ENCODE data around the gene ARL6IP4.

The ARL6IP4 gene

GRCh38 chr12:122977153-122977552 is 3.3 kb upstream of the ARL6IP4 start:
- ChIA-PET CTCF (no interaction called here), POLR2A (no interaction called here)
- DNase-seq (ENCODE audit: extremely low spot score), result no peak
- TF ChIP-seq PKNOX1 (IDR thresholded peaks at IDR 0.05) (no peak), CTBP1 (IDR thresholded peaks at IDR 0.05; ENCODE audit: borderline replicate concordance) (no peak), LEF1 (IDR thresholded peaks at IDR 0.05; ENCODE audit: borderline replicate concordance) (no peak), SUZ12 (IDR thresholded peaks at IDR 0.05) (no peak)

DNA sequence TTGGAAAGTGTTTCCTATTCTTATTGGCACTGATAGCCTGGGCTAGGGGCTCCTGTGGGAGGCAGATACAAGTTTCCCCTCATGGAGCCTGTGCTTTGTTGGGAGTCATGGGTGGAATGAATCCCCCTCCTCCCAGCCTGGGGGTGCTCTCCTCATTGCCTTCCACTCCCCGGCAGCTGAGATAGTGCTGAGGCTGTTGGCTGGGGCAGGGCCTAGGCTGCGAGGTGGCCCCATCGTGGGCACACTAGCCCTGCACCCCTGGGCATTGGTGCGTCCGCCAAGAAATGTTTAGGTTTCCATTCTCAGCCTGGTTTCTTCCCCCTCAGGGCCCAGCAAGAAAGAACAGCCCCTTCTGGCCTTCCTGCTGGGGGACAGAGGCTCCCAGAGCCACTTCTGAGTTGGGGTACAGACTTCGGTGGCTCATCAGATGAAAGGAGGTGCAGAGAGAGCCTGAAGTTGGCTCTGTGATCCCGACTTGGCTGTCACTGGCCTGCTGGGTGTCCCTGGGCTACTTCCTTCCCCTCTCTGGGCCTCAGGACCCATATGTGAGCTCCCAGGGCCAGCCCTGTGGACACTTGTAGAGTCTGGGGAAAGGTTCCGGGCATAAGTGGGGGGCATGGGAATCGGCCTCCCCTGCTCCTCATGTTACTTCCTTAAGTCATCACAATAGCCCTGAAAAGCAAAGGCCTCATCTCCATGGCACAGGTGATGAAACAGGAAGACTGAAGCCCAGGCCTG is 2.7 kb upstream of the ARL6IP4 start:
- DNase-seq (ENCODE audit: extremely low spot score), result no peak
- ChIA-PET POLR2A (interaction anchor here (1.3 kb wide), 1 partner anchor 255 kb away, joined by 5 read pairs; the partner anchor contains the start of genes MPHOSPH9 and MTRFR), CTCF (no interaction called here)
- no peak for TF ChIP-seq PKNOX1 (IDR thresholded peaks at IDR 0.05)
- no peak for TF ChIP-seq ZNF384 (IDR thresholded peaks at IDR 0.05)
- TF ChIP-seq FOXA1 (IDR thresholded peaks at IDR 0.05), result no peak
- TF ChIP-seq LEF1 (IDR thresholded peaks at IDR 0.05; ENCODE audit: borderline replicate concordance), result no peak
- no peak for TF ChIP-seq FOXK2 (IDR thresholded peaks at IDR 0.05)
- no peak for TF ChIP-seq L3MBTL2 (conservative IDR thresholded peaks at IDR 0.05)
- no peak for TF ChIP-seq NFRKB (IDR thresholded peaks at IDR 0.05)
- no peak for TF ChIP-seq BHLHE40 (IDR thresholded peaks at IDR 0.05; ENCODE audit: borderline replicate concordance)
- TF ChIP-seq TARDBP (IDR thresholded peaks at IDR 0.05), result no peak
- no peak for TF ChIP-seq SP1 (IDR thresholded peaks at IDR 0.05)
- no peak for TF ChIP-seq ARNT (IDR thresholded peaks at IDR 0.05)
- TF ChIP-seq CTBP1 (IDR thresholded peaks at IDR 0.05; ENCODE audit: borderline replicate concordance), result no peak
- TF ChIP-seq ELF4 (IDR thresholded peaks at IDR 0.05), result no peak
- TF ChIP-seq HDGF (IDR thresholded peaks at IDR 0.05; ENCODE audit: borderline replicate concordance), result no peak
- TF ChIP-seq FOXM1 (IDR thresholded peaks at IDR 0.05; ENCODE audit: borderline replicate concordance), result no peak
- no peak for TF ChIP-seq SUZ12 (IDR thresholded peaks at IDR 0.05)

- no peak for DNase-seq (ENCODE audit: extremely low spot score)
- CTCF ChIA-PET, result no interaction called here
- TF ChIP-seq L3MBTL2 (conservative IDR thresholded peaks at IDR 0.05), result no peak
- no peak for TF ChIP-seq SUZ12 (IDR thresholded peaks at IDR 0.05)
- TF ChIP-seq HDGF (IDR thresholded peaks at IDR 0.05; ENCODE audit: borderline replicate concordance), result no peak
- TF ChIP-seq FOXA1 (IDR thresholded peaks at IDR 0.05), result no peak
- TF ChIP-seq LEF1 (IDR thresholded peaks at IDR 0.05; ENCODE audit: borderline replicate concordance), result no peak
- no peak for TF ChIP-seq TARDBP (IDR thresholded peaks at IDR 0.05)
- TF ChIP-seq PKNOX1 (IDR thresholded peaks at IDR 0.05), result no peak
- no peak for TF ChIP-seq NFRKB (IDR thresholded peaks at IDR 0.05)
- TF ChIP-seq FOXK2 (IDR thresholded peaks at IDR 0.05), result no peak
- TF ChIP-seq CTBP1 (IDR thresholded peaks at IDR 0.05; ENCODE audit: borderline replicate concordance), result no peak
- no peak for TF ChIP-seq SP1 (IDR thresholded peaks at IDR 0.05)
- no peak for TF ChIP-seq ARNT (IDR thresholded peaks at IDR 0.05)
- no peak for TF ChIP-seq FOXM1 (IDR thresholded peaks at IDR 0.05; ENCODE audit: borderline replicate concordance)
- TF ChIP-seq ELF4 (IDR thresholded peaks at IDR 0.05), result no peak
- TF ChIP-seq ZNF384 (IDR thresholded peaks at IDR 0.05), result no peak
- no peak for TF ChIP-seq BHLHE40 (IDR thresholded peaks at IDR 0.05; ENCODE audit: borderline replicate concordance)
- POLR2A ChIA-PET, result interaction anchor here (0.8 to 1.3 kb wide), 2 partner anchors 44 to 255 kb away, joined by 3 to 5 read pairs; partner anchors contain the start of genes MPHOSPH9 and MTRFR
These were observed 1.9 kb upstream of the ARL6IP4 start for GRCh38 chr12:122978507-122978955.

DNA sequence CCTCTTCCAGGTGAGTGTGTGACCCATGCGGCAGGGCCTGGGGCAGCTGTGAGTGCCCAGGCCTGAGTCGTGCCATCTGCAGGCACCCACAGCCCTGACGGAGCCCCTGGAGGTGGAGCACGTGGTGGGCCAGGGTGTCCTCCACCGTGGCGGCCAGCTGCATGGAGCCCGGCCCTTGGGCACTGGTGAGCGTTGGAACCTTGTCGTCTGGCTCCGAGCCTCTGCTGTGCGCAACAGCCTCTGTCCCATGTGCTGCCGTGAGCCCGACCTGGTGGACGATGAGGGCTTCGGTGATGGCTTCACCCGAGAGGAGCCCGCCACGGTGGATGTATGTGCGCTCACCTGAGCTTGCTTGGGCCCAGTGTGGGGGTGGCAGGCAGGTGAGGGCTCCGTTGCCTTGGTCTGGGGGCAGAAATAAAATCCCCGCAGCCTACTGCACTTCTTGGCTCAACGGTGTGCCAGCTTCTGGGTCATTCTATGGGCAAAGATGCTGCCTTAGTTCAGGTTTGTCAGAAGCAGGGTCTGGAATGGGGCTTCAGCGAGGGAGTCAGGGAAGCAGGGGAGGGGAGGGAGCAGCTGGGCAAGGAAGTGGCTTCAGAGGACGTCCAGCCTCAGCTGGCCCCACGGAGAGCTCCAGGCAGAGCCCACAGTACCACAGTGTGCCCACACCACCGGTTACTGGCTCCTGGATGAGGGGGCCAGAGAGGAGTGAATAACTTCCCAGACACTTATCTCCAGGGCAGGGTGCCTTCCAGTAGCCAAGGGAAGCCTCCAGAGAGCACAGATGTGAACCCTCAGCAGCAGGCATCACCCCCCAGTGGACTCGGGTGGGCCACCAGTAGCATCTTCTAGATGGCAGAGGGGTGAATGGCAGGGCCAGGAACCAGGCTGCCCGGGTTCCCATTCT is 1.2 kb upstream of the ARL6IP4 start:
- ChIA-PET CTCF (no interaction called here), POLR2A (interaction anchor here (0.8 to 2.5 kb wide), 5 partner anchors 9 to 254 kb away, joined by 3 to 17 read pairs (median 3); partner anchors contain the start of genes ABCB9, MPHOSPH9 and MTRFR)
- DNase-seq (ENCODE audit: extremely low spot score), result no peak

GRCh38 chr12:122979908-122980182 is 636 bp upstream of the ARL6IP4 start:
- ChIA-PET POLR2A (interaction anchor here (0.8 to 2.5 kb wide), 4 partner anchors 10 to 91 kb away, joined by 3 to 17 read pairs (median 4); partner anchors contain the start of gene ABCB9), CTCF (no interaction called here)
- TF ChIP-seq ZNF384 (IDR thresholded peaks at IDR 0.05) (no peak), PKNOX1 (IDR thresholded peaks at IDR 0.05) (no peak), CTBP1 (IDR thresholded peaks at IDR 0.05; ENCODE audit: borderline replicate concordance) (no peak)
- DNase-seq (ENCODE audit: extremely low spot score), result no peak

More for the DNA sequence above, 1.2 kb upstream of the ARL6IP4 start:
- TF ChIP-seq L3MBTL2 (conservative IDR thresholded peaks at IDR 0.05) (no peak), FOXM1 (IDR thresholded peaks at IDR 0.05; ENCODE audit: borderline replicate concordance) (no peak), NFRKB (IDR thresholded peaks at IDR 0.05) (no peak), FOXA1 (IDR thresholded peaks at IDR 0.05) (no peak), CTBP1 (IDR thresholded peaks at IDR 0.05; ENCODE audit: borderline replicate concordance) (no peak), ZNF384 (IDR thresholded peaks at IDR 0.05) (no peak)
